Astrocyte of the cerebellum (primary cell): ENCODE data around the gene ZNF763.
"Not testable (repeated sequence)": the region's sequence is repeated elsewhere in the genome, so short reads cannot be mapped to it uniquely, and the experiment has no call there.

Source experiments
- DNase-seq: peaks from one replicate; pipeline ENCODE4 v3.0.0-alpha.2; 2011; ENCODE audit warnings: low read depth
- H3K4me3 ChIP-seq: 2 replicates; pipeline ENCODE4 v1.5.1; 2011; ENCODE audit warnings: mild to moderate bottlenecking, low read depth, low read length, moderate library complexity
- in situ Hi-C: cut with HindIII; loops from 2 replicates; pipeline ENCODE4 v1.10.0; 2017; ENCODE audit warnings: low sequenced_read_pairs
- TF ChIP-seq, protein P1 (sequence below): IDR thresholded peaks from 2 replicates; pipeline ENCODE4 v1.5.1; 2012; ENCODE audit warnings: low read length, low read depth, moderate library complexity, mild to moderate bottlenecking; ENCODE audit errors: missing control alignments

Gene ZNF763

DNA sequence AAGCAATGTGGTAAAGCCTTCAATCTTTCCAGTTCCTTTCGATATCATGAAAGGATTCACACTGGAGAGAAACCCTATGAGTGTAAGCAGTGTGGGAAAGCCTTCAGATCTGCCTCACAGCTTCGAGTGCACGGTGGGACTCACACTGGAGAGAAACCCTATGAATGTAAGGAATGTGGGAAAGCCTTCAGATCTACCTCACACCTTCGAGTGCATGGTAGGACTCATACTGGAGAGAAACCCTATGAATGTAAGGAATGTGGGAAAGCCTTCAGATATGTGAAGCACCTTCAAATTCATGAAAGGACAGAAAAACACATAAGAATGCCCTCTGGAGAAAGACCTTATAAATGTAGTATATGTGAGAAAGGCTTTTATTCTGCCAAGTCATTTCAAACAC is 15.6 kb upstream of the ZNF763 start:
- in situ Hi-C loops: no loop called here
- no peak for DNase-seq
- no peak overlapping the region for H3K4me3 ChIP-seq
- TF ChIP-seq, protein P1, sequence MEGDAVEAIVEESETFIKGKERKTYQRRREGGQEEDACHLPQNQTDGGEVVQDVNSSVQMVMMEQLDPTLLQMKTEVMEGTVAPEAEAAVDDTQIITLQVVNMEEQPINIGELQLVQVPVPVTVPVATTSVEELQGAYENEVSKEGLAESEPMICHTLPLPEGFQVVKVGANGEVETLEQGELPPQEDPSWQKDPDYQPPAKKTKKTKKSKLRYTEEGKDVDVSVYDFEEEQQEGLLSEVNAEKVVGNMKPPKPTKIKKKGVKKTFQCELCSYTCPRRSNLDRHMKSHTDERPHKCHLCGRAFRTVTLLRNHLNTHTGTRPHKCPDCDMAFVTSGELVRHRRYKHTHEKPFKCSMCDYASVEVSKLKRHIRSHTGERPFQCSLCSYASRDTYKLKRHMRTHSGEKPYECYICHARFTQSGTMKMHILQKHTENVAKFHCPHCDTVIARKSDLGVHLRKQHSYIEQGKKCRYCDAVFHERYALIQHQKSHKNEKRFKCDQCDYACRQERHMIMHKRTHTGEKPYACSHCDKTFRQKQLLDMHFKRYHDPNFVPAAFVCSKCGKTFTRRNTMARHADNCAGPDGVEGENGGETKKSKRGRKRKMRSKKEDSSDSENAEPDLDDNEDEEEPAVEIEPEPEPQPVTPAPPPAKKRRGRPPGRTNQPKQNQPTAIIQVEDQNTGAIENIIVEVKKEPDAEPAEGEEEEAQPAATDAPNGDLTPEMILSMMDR: no peak

- DNase-seq, in situ Hi-C loops, H3K4me3 ChIP-seq: not testable (repeated sequence)
These were observed 15.2 kb upstream of the ZNF763 start for GRCh38 chr19:11949614-11950080.

DNA sequence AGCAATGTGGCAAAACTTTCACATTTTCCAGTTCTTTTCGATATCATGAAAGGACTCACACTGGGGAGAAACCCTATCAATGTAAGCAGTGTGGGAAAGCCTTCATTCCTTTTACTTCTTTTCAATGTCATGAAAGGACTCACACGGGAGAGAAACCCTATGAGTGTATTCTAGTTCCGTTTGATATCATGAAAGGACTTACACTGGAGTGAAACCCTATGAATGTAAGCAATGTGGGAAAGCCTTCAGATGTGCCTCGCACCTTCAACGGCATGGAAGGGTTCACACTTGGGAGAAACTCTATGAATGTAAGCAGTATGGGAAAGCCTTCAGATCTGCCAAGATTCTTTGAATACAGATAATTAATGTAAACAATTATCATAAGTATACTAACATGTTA is 14.5 kb upstream of the ZNF763 start:
- H3K4me3 ChIP-seq: no peak overlapping the region
- no peak for DNase-seq
- in situ Hi-C loops: no loop called here
- TF ChIP-seq, protein P1: no peak

DNA sequence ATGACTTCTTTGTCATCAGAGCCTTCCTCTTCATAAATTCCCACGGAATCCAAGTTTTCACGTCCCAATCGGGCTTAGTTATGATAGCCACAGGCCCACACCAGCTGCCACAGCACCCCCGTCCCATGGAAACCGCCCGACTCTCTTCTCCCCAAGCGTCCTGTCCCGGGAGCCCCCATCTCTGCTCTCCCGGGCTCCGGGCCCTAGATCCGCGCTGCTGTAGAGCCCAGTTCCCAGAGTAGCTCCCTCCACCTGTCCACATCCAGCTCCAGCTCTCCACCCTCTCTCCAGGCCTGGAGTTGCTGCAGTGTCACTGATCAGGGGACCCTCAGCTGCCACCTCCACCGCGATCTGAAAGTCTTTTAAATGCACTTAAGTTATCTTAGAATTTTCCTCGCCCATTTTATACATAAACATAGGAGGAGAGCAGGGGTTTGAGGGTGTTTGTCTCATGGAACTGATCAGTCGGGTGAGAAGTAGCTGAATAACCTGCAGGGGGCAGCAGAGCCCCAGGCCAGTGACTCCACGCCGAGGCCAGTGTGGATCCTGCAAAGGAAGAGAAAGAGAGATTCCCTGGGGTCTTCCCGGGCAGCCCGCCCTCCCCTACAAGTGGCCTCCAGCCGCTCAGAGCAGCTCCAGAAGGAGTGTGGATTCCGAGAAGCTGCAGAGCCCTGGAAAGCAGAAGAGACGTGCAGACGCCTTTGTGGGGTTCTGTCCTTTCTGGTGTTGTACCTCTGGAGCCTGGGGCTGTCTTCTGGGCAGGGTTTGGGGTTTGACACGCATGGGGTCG is 1.1 kb upstream of the ZNF763 start:
- TF ChIP-seq, protein P1: peak; percentile 54
- H3K4me3 ChIP-seq: no peak overlapping the region
- in situ Hi-C loops: no loop called here
- no peak for DNase-seq

GRCh38 chr19:11964496-11964857 is 363 bp upstream of the ZNF763 start:
- TF ChIP-seq, protein P1: no peak
- peak overlapping the region; percentile 56 for H3K4me3 ChIP-seq
- no peak for DNase-seq
- in situ Hi-C loops: no loop called here

- DNase-seq: no peak
- TF ChIP-seq, protein P1: no peak
- H3K4me3 ChIP-seq: no peak overlapping the region
- in situ Hi-C loops: no loop called here
These were observed 5.3 kb downstream of the ZNF763 start for GRCh38 chr19:11970174-11970573.

DNA sequence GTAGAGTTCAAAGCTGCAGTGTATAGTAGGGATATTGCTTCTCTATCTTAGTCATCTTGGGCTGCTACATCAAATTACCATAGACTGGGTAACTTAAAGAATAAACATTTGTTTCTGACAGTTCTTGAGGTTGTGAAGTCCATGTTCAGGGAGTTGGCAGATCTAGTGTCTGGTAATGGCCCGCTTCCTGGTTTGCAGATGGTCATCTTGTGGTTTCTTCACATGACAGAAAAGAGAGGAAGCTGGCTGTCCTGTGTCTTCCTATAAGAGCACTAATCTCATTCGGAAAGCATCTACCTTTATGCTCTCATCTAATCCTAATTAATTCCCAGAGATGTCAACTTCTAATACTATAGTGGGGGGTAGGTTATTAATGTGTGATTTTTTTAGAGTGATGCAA is 6.2 kb downstream of the ZNF763 start:
- TF ChIP-seq, protein P1: no peak
- no peak for DNase-seq
- in situ Hi-C loops: no loop called here

More for the DNA sequence above, 6.2 kb downstream of the ZNF763 start:
- no peak overlapping the region for H3K4me3 ChIP-seq
